GM19468 (cell line): ENCODE data around the gene SETD5.

Experiments used
- ATAC-seq: cut with Tn5 transposase; IDR thresholded peaks from one replicate; pipeline ENCODE4 v1.9.1; 2021; ENCODE audit warnings: mild to moderate bottlenecking, moderate library complexity, moderate number of reproducible peaks; ENCODE audit not compliant: unreplicated experiment; ENCODE audit errors: extremely low read depth

Gene SETD5, protein sequence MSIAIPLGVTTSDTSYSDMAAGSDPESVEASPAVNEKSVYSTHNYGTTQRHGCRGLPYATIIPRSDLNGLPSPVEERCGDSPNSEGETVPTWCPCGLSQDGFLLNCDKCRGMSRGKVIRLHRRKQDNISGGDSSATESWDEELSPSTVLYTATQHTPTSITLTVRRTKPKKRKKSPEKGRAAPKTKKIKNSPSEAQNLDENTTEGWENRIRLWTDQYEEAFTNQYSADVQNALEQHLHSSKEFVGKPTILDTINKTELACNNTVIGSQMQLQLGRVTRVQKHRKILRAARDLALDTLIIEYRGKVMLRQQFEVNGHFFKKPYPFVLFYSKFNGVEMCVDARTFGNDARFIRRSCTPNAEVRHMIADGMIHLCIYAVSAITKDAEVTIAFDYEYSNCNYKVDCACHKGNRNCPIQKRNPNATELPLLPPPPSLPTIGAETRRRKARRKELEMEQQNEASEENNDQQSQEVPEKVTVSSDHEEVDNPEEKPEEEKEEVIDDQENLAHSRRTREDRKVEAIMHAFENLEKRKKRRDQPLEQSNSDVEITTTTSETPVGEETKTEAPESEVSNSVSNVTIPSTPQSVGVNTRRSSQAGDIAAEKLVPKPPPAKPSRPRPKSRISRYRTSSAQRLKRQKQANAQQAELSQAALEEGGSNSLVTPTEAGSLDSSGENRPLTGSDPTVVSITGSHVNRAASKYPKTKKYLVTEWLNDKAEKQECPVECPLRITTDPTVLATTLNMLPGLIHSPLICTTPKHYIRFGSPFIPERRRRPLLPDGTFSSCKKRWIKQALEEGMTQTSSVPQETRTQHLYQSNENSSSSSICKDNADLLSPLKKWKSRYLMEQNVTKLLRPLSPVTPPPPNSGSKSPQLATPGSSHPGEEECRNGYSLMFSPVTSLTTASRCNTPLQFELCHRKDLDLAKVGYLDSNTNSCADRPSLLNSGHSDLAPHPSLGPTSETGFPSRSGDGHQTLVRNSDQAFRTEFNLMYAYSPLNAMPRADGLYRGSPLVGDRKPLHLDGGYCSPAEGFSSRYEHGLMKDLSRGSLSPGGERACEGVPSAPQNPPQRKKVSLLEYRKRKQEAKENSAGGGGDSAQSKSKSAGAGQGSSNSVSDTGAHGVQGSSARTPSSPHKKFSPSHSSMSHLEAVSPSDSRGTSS (N-terminal part only)

DNA sequence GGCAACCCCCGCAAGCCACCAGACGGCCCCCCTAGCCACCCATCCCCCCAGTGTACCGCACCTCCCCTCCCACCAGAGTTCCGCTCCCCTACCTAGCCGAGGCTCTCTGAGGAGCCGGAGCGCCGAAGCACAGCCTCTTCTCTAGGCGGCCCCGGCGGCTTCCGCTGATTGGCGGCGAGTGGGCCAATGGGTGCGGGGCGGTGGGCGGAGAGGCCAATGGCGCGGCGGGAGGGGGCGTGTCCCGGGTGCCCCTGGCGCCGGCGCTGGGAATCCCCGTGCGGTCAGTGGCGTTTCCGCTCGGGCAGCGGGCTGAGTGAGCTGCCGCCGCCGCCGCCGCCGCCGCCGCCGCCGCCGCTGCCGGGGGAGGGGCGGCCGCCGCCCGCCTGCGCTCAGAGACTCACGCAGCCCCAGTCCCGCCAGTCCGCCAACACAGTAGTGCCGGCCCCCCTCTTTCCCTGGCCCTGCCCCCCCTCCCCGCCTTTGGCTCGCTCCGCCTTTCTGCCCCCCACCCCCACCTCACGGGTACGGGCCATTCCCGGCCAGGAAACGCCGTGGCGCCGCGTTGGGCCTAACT is at the start of gene SETD5:
Gene SETD5 (plus strand): TSS at position 284 of the 574 bp plus-strand sequence. CDS start 31,324 bp downstream, outside the sequence.
- ATAC-seq: peak; percentile 37

DNA sequence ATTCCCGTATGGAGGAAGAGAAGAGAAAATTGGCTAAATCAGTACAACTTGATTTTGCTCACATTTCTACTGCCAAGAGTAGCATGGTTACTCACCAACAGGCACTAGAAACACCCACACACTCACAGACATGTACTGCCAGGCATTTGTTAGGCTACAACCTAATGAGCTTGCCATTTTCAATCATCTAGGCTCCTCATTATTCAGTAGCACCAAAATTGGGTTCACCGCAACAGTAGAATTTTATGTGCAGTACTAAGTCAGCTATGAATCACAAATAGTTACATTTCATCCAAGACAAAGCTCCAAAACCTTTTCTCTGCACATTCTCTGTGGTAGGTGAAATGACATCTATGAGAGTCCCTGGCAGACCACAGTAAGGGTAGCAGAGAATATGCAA is 49.5 kb upstream of the SETD5 start:
- no peak for ATAC-seq

DNA sequence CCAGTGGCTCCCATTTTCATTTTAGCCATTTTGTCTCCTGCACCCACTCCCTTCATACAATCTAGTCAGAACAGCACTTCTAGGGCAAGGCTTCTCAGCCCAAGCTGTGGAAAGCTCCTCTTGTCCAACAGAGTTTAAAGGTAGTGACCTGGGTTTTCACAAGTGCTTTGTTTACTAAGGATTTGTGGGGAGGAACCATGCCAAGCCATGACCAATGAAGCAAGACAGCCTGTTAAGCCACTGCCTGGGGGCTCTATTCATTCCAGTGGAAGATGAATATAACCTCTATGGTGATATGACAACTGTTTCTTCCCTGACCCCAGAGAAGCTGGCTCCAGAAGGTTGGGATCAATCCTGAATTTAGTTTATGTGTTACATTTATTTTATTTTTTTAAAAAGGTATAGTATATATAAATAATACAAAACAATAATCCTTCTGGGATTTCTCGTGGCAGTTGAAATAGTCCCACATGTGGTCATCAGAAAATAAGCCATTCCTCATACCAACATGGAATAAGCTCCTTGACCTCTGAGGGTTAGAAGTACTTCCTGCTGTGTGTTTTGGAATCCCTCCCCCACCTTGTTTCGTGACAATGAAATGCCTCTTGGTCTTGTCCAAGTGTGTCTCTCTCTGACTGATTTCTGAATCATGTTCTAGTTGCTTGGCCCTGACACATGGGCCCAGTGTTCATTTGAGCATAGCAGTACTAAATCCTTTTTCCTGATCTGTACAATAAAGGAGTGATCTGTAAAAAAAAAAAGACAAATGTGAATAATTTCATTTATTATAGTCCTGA is 47.9 kb upstream of the SETD5 start:
- ATAC-seq: no peak

DNA sequence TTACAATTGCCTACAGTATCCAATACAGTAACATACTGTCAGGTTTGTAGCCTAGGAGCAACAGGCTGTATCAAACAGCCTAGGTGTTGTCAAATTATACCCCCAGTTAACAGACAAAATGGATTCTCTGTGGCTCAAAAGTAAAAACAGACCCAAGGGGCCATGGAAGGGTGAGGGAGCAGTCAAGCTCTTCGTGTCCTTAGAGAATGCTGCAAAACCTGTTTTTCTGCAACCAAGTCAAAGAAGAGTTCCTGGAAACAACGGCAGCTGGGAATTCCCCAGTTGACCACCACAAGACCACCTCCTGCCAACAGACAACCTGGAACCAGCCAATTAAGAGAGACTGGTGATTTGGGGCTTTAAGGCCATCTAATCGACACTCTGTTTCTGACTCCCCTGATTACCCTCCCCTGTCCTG is 45.7 kb upstream of the SETD5 start:
- ATAC-seq: no peak

DNA sequence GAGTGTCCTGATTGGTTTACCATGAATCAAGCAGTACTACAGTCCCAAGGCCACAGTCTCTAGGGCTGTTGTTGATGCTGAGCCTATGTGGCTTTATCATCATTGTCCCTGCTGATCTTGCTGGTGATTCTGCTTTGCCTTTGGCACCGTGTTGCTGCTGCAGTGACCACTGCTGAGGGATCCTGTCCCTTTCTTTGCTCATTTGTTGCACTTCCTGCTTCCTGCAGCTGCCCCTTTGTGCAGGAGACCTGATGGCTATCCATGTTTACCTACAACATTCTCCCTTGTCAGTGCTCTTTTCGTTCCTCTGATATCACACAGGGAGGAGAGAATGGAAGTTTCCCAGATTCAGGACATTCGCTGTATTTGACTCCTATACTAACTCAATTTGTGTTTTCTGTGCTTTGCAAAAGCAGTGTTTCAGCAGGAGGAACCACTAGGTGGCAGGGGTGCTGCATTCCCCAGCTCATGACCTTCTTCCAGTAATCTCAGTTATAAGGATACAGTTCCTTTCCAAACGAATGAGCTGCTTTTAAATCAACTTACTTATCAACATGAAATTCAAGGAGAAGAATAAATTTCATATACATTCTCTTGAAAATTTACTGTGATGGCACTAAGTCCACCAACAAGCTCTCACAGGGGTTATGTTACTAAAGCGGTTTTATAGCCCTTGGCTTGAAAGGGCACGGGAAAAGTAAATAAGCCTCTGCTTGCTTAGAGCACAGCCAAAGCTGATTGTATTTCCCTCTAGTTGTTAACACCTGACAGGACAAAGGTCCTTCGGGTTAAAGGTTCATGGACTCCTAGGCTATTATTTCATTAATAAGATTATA is 44.3 kb upstream of the SETD5 start:
- ATAC-seq: no peak

DNA sequence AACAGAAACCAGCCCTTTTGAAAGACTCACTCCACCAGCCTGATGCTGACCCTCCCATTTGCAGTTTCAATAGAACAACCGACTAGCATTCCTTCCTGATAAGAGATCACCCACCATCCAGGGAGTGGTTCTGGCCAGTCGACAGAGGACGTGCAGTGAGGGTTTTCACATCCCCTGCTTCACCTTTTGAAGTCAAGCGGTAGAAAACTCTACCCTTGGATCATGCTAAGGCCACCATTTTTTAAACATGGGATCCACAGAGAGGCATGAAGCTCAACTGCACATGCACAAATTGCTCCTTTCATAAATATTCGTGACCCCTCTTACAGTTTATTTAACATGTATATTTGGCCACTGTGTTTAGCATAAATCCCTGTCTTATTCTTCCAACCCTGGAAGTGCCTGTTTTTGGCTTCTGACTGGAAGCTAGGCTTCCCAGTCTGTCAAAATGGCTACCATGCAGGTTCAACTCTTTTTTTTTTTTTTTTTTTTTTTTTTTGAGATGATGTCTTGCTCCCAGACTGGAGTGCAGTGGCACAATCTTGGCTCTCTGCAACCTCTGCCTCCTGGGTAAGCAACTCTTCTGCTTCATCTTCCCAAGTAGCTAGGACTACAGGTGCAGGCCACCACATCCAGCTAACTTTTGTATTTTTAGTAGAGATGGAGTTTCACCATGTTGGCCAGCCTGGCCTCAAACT is 35.6 kb upstream of the SETD5 start:
- ATAC-seq: no peak

DNA sequence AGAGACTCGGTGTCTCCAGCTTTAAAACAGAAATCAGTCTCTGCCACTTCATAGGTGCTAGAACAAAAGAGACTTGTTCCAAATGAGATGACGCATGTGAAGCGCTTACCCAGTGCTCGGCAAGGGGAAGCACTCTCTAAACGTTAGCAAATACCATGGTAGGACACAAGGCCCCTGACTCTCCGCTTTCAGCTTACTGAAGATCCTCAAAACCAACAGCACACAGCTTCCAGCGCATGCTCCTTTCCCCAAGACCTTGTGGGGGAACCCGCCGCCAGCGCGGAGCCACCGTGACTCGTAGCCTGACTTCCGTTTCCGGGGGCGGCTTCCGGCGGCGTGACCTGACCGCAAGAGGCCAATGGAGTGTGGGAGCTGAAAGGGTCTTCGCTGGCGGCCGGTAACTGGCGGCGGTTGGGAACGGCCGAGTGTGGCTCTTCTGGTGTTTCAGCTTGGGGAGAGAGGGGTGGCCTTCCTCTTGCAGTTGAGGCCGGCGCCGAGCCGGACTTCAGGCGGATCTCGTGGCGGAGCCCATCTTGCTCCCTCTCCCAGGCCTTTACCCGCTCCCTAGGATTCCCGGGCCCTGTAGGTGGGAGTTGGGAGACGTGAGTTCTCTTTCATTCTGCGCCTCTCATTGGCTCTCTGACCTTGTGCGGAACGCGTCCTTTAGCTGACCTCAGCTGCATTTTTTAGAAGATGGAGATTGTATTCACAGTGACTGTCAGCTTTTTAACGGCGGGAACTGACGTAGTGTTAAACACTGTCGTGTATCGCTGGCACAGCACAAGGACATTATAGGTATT is 34.5 kb upstream of the SETD5 start, which contains the start of gene THUMPD3:
Gene THUMPD3 (plus strand): TSS at position 324 of the 800 bp plus-strand sequence. CDS start 2,015 bp downstream, outside the sequence.
- peak; percentile 85 for ATAC-seq

DNA sequence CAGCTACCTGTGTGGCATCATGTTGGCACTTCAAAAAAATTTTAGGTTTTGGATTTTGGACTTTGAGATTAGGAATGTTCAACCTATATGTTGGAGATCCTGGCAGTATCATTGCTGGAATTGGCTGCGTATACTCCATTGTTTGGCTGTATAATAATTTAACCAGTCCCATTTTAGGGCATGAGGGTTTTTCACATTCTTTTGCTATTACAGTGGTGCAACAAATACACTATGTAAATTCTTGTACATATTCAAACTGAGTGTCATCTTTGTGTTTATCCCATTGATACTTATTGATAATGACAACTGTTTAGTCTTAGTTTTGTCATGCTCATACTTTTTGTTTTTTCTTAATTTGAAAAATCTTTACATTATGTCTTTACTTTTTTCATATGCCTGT is 27.9 kb upstream of the SETD5 start:
- no peak for ATAC-seq

DNA sequence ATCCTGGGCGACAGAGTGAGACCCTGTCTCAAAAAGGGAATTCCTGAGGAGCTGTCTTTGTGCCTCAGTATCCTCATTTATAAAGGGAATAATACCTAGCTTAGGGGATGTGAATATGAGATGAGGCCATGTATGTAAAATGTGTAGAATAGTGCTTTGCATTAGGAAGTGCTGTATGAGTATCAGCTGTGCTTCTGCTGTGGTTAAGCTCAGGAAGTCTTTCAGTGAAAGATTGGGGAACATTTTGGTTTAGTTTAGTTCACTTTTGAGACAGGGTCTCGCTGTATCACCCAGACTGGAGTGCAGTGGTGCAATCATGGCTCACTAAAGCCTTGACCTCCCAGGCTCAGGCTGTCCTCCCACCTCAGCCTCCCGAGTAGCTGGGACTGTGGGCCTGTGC is 23.9 kb upstream of the SETD5 start:
- ATAC-seq: no peak

DNA sequence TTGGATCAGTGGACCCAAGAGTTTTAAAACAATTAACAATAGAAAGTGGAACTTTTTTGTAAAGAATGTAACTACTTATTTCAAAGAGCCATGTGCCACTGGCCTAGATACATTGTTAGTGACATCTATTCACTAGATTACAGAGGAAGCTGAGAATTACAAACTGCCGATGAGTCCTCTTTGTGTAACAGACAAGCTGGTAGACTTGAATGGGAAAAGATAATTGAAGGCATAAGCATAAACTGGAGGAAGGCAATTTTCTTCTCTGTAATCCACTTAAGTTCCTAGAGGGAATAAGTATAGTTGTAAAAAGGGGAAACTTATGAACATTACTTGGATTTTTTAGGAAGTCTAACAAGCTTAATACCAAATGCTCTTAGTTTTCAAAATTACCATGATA is 19.4 kb upstream of the SETD5 start:
- no peak for ATAC-seq

DNA sequence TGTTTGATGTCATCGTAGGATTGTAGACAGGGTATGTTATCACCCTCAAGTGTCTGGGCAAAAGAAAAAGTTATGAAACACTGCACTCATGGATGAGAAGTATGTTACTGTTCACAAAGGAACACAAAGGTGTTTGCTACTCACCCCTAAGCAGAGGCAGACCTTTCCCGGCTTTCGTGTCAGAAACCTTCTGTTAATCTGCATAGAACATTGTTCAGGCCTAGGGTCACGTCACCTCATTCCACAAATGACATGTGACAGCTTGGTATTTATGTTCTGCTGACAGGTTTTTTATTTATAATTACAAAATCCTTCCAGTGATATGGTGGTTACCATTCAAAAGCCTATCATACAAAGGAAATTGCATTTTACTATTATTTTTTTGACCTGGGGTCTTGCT is 18.1 kb upstream of the SETD5 start:
- no peak for ATAC-seq

DNA sequence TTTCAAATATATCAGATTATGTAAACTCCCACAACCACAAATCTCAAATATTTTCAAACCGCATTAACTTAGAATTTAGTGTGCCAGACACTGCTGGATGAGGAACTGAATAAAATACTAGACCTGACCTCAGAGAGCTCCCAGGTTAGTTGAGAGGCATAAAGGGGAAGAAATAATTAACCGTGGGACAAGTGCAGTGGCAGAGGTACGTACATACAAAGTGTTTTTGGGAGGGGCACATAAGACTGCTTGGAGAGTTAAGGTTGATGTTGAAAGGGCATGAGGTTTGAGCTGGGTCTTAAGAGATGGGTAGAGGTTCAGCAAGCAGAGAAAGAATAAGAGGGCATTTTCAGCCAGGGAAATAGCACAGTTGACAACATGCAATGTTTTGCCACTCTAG is 17.4 kb upstream of the SETD5 start:
- ATAC-seq: no peak

DNA sequence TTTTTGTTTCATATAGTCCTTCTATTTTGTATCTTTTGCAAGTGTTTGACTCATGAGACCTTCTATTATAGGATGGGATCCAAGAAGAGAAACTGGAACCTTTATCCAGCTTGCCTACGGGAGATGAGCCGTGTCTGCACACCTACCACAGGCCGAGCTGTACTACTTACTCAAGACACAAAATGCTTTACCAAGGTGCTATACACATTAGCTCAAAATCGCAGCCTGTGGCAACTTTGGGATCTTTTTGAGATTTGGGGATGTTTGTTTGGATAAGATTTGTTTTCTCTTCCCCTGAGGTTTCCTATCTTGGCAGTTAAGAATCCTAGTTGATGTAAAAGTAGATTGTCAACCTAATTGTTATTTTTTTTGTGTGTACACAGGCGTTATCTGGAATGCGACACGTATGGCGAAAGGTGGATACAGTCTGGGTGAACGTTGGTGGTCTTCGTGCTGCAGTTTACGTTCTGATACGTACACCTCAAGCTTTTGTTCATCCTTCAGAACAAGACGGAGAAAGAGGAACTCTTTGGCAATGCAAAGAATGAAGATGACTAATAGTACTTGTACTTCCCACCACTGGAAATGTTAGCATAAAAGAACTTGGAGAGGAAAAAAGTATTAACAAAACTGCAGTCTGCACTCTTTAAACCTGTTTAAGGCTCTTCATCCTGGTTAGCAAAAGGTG is 13.1 kb upstream of the SETD5 start:
- ATAC-seq: no peak

DNA sequence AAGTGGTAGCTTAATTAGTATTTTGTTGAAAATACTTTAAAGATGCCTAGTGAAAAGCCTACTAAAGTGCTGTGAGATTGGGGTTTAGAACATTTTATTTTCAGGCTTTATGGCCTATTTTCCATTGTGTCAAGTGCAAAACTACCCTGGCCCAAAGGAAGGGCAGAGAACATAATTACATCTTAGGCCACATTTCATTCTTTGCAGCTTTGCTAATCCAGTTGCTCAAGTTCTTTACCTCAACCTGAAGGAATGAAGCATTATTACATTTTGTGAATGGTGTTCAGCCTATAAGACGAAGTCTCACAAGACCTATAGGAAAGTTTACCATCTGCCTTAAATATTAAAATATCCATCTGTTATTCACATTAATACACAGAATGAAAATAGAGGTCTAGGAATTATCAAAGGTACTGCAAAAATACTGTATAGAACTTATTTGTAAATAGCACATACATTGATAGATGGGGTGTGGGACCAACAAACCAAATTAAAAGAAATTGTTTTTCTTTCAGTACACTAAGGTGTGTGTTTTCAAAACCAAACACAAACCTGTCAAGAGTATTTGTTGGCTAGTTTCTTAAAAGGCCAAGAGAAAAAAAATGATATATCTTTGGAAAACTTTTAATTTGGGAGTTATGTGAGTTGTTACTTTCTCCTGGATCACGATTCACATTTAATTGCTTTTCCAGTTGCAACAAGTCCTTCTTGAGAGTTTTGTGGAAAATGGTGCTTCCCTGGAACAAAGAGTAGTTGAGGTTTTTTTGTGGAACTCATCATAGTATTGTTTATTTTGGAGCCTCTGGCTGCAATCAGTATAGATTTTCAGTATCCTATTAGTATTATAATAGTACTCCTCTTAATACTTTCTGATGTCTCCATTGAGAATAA is 12.0 kb upstream of the SETD5 start:
- ATAC-seq: no peak

DNA sequence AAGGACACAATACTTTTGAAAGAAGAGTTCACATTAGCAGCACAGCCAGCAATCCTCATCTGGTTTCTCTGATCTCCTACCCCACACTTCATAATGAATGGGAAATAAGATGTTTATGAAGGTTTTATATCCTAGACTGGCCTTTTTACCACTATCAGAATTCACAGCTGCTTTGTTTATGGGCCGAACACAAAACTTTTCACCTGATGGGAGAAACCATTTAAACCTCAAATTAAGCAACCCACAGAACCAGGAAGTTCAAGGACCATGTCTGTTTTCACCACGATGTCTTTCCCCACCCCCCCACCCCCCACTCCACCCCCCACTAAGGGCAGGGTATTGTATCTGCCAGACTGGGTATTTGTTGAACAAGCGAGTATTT is 11.3 kb upstream of the SETD5 start:
- no peak for ATAC-seq
